Right cardiac atrium (tissue), 5 donors: ENCODE data around the gene MRPS24. TPM values are rescaled to one million over a fixed set of nuclear protein-coding genes. Genes with fewer than 3 reads are reported as not detected.
"Not testable (repeated sequence)": the region's sequence is repeated elsewhere in the genome, so short reads cannot be mapped to it uniquely, and the experiment has no call there.

Experiments
- ATAC-seq, 2 donors: fragments of 200-7000 bp; cut with Tn5 transposase; one replicate each; pipeline versions ENCODE4 v1.8.0 to v1.9.1; 2020; ENCODE audit warnings: moderate library complexity in 2 of 2, mild to moderate bottlenecking in 1 of 2
- DNase-seq, 3 donors: peaks; one replicate each; pipeline ENCODE4 v3.0.0-alpha.2; 2020
- H3K27ac ChIP-seq: one replicate; pipeline ENCODE4 v1.5.1; 2013; ENCODE audit warnings: mild to moderate bottlenecking, low read length, control low read depth, moderate library complexity
- H3K27me3 ChIP-seq: one replicate; pipeline ENCODE4 v1.6.1; 2013; ENCODE audit not compliant: control insufficient read depth, insufficient read depth
- H3K4me1 ChIP-seq: one replicate; pipeline ENCODE4 v1.6.1; 2013; ENCODE audit warnings: low read length; ENCODE audit not compliant: control insufficient read depth, insufficient read depth
- H3K4me3 ChIP-seq: one replicate; pipeline ENCODE4 v1.5.1; 2013; ENCODE audit warnings: low read length, control low read depth
- H3K9me3 ChIP-seq: one replicate; pipeline ENCODE4 v1.6.1; 2013; ENCODE audit warnings: low read length; ENCODE audit not compliant: control insufficient read depth
- WGBS: extraction: QIAGEN DNeasy Blood & Tissue Kit; methylation state at CpG from one replicate; pipeline ENCODE4 v1.1.7; 2013; 5-methylcytosine and 5-hydroxymethylcytosine counted together
- intact Hi-C, 4 donors: fragments of 100-400 bp; cut with DNase I; formaldehyde crosslinking; loops; one replicate each; pipeline versions ENCODE4 v1.11.0 to v1.14.0; 2022 to 2023
- polyA plus RNA-seq: library from polyadenylated mRNA; stranded (reverse); fragments of 200-250 nt; gene quantifications from one replicate; pipeline ENCODE4 v1.2.3, GENCODE V29; 2013
- total RNA-seq, 4 donors: library from RNA; stranded (reverse); fragmentation: NEBNext Ultra II Directional; extraction: Animal tissue kit (Norgen Biotek cat#: 25700); gene quantifications; one replicate each; pipeline ENCODE4 v1.2.1, GENCODE V29; 2021
- donor health status: healthy with polysubstance abuse.
- donor health status: DM: no; HTN: yes; CAD: no.
- donor health status: DM: no; HTN: no; CAD: no.
- donor health status: DM: no; HTN: yes; CAD: no; lungs with severe emphysema.
- donor health status: DM: yes; HTN: yes; CAD: no.

The MRPS24 gene
- total and polyA plus RNA-seq, 5 donors, result 120 to 272 (median 160) TPM

- no peaks in the 10 kb centered on the region for H3K27me3 ChIP-seq
- no peak for DNase-seq
- 69% methylated on average over 8 of the region's 8 CpGs for WGBS
- H3K9me3 ChIP-seq, result no peaks in the 10 kb centered on the region
- H3K27ac ChIP-seq, result no peak overlapping the region
- H3K4me3 ChIP-seq, result no peak overlapping the region
- H3K4me1 ChIP-seq, result no peaks in the 10 kb centered on the region
- intact Hi-C loops, result loop anchor here in 2 of 4 donors (5.0 to 10.0 kb wide), 3 partner anchors 110 to 890 kb away; partner anchors contain the start of genes COA1 (in 1 of the 2) and STK17A (in 1 of the 2)
- peak in 1 of 2 donors; percentile 15 for ATAC-seq
These were observed 34.7 kb downstream of the MRPS24 start for GRCh38 chr7:43834463-43835251.

GRCh38 chr7:43830917-43831316, 38.4 kb downstream of the MRPS24 start:
- H3K27me3 ChIP-seq, H3K4me3 ChIP-seq, H3K27ac ChIP-seq, H3K9me3 ChIP-seq, H3K4me1 ChIP-seq, ATAC-seq, DNase-seq: not testable (repeated sequence)
- intact Hi-C loops, result loop anchor here in 1 of 4 donors (10.0 kb wide), 2 partner anchors 106 to 886 kb away; partner anchors contain the start of gene COA1

- no peak overlapping the region for H3K4me3 ChIP-seq
- ATAC-seq, result no peak
- intact Hi-C loops, result no loop called here
- H3K9me3 ChIP-seq, result no peaks in the 10 kb centered on the region
- no peak overlapping the region for H3K27ac ChIP-seq
- WGBS, result 81% methylated on average over 5 of the region's 5 CpGs
- DNase-seq, result no peak
- no peaks in the 10 kb centered on the region for H3K27me3 ChIP-seq
- no peaks in the 10 kb centered on the region for H3K4me1 ChIP-seq
These were observed 43.9 kb downstream of the MRPS24 start for GRCh38 chr7:43825391-43825808.

GRCh38 chr7:43824963-43825362, 44.4 kb downstream of the MRPS24 start:
- no peaks in the 10 kb centered on the region for H3K9me3 ChIP-seq

GRCh38 chr7:43824513-43824912, 44.8 kb downstream of the MRPS24 start:
- H3K9me3 ChIP-seq, H3K27me3 ChIP-seq, ATAC-seq, intact Hi-C loops, H3K4me3 ChIP-seq, DNase-seq, H3K4me1 ChIP-seq, H3K27ac ChIP-seq: not testable (repeated sequence)
- 79% methylated on average over 12 of the region's 12 CpGs for WGBS

More at GRCh38 chr7:43824963-43825362, 44.4 kb downstream of the MRPS24 start:
- H3K4me1 ChIP-seq, result no peaks in the 10 kb centered on the region
- no peak overlapping the region for H3K27ac ChIP-seq
- intact Hi-C loops, result no loop called here
- no peak for DNase-seq
- no peaks in the 10 kb centered on the region for H3K27me3 ChIP-seq
- WGBS, result 29% methylated on average over 1 of the region's 1 CpG
- no peak for ATAC-seq
- H3K4me3 ChIP-seq, result no peak overlapping the region

- intact Hi-C loops, result no loop called here
- 79% methylated on average over 6 of the region's 6 CpGs for WGBS
- ATAC-seq, result no peak
These were observed 45.4 kb downstream of the MRPS24 start for GRCh38 chr7:43823941-43824340.

GRCh38 chr7:43823425-43823824, 45.9 kb downstream of the MRPS24 start:
- H3K4me1 ChIP-seq, H3K9me3 ChIP-seq, DNase-seq, ATAC-seq, H3K27me3 ChIP-seq, H3K27ac ChIP-seq, intact Hi-C loops, H3K4me3 ChIP-seq: not testable (repeated sequence)
- WGBS, result 94% methylated on average over 7 of the region's 7 CpGs

More at GRCh38 chr7:43823941-43824340, 45.4 kb downstream of the MRPS24 start:
- H3K9me3 ChIP-seq, result no peaks in the 10 kb centered on the region
- no peak overlapping the region for H3K27ac ChIP-seq
- H3K4me1 ChIP-seq, result no peaks in the 10 kb centered on the region
- no peaks in the 10 kb centered on the region for H3K27me3 ChIP-seq
- no peak overlapping the region for H3K4me3 ChIP-seq
- no peak for DNase-seq

Other genes starting within 250 kb of the MRPS24 start
- gene COA1, start 140.0 kb downstream of the MRPS24 start, total RNA-seq, result 10 to 100 TPM; 53.3 to 66.3 (median 60.6) TPM
- gene COA1, start 140.0 kb downstream of the MRPS24 start, polyA plus RNA-seq, result 78.6 TPM
- gene BLVRA, start 110.8 kb downstream of the MRPS24 start, total RNA-seq, result 10 to 100 TPM; 29.5 to 50.9 (median 44.4) TPM
- gene BLVRA, start 110.8 kb downstream of the MRPS24 start, polyA plus RNA-seq, result 57.4 TPM
- gene URGCP, start 37.1 kb upstream of the MRPS24 start, total RNA-seq, result 10 to 100 TPM; 37.7 to 43.6 (median 38.5) TPM
- gene URGCP, start 37.1 kb upstream of the MRPS24 start, polyA plus RNA-seq, result 26.5 TPM
- gene UBE2D4, start 56.9 kb upstream of the MRPS24 start, total RNA-seq, result 10 to 100 TPM; 40.6 to 53.4 (median 44.4) TPM
- gene UBE2D4, start 56.9 kb upstream of the MRPS24 start, polyA plus RNA-seq, result 48.7 TPM
- under 1 TPM in 1 of 4 donors, not detected in 3; 0.14 TPM for gene SPDYE1, start 128.4 kb upstream of the MRPS24 start, total RNA-seq
- 0.02 TPM for gene SPDYE1, start 128.4 kb upstream of the MRPS24 start, polyA plus RNA-seq
- gene DBNL, start 175.2 kb upstream of the MRPS24 start, total RNA-seq, result 10 to 100 TPM; 34.3 to 44.6 (median 38.1) TPM
- 37.5 TPM for gene DBNL, start 175.2 kb upstream of the MRPS24 start, polyA plus RNA-seq
- 1,000 to 10,000 TPM in 2 of 4 donors, 100 to 1,000 TPM in 2; 946 to 1,159 (median 1,024) TPM for gene PGAM2, start 196.1 kb upstream of the MRPS24 start, total RNA-seq
- 2,530 TPM for gene PGAM2, start 196.1 kb upstream of the MRPS24 start, polyA plus RNA-seq
- 10 to 100 TPM; 24.5 to 28.9 (median 25.8) TPM for gene POLM, start 213.0 kb upstream of the MRPS24 start, total RNA-seq
- gene POLM, start 213.0 kb upstream of the MRPS24 start, polyA plus RNA-seq, result 16.6 TPM
- gene AEBP1, start 234.8 kb upstream of the MRPS24 start, total RNA-seq, result 100 to 1,000 TPM in 2 of 4 donors, 10 to 100 TPM in 2; 81.0 to 124 (median 103) TPM
- 62.8 TPM for gene AEBP1, start 234.8 kb upstream of the MRPS24 start, polyA plus RNA-seq